HG03103 (cell line): Measurements from ENCODE around the gene ELOA.
A peak's percentile ranks its signal among the peaks of the same experiment; 100 is the strongest.
"Not testable (repeated sequence)": the region's sequence is repeated elsewhere in the genome, so short reads cannot be mapped to it uniquely, and the experiment has no call there.

Source experiments
- ATAC-seq: cut with Tn5 transposase; IDR thresholded peaks from one replicate; pipeline ENCODE4 v1.9.1; 2021; ENCODE audit warnings: low read depth; ENCODE audit not compliant: unreplicated experiment

The ELOA gene

DNA sequence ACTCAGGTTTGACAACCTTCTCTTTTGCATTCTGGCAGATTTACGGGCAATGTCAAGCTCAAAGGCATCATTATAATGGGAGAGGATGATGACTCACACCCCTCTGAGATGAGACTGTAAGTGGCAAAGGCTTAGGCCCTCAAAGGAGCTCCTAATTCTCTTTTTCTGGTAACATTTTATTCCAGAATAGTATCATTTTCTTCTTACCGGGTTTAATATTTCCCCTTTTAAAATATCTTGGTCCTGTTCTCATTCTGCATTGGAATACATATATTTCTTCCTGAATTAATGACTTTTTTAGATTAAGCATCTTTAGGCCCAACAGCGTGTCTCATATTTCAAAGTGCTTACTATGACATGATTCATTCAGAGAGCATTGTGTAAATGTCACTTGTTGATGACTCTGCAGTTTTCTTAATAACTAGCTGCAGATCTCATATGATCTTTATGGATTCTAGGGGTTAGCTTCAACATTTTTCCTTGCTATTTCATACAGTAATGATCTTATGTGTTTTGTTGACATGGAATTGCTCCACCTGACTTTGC is 36.6 kb downstream of the ELOA start:
- ATAC-seq = no peak

DNA sequence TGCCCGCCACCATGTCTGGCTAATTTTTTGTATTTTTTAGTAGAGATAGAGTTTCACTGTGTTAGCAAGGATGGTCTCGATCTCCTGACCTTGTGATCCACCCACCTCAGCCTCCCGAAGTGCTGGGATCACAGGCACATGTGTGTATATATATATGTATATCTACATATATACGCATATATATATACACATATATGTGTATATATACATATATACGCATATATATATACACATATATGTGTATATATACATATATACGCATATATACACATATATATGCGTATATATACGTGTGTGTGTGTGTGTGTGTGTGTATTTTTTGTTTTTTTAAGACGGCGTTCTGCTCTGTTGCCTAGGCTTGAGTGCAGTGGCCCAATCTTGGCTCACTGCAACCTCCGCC is 39.9 kb downstream of the ELOA start:
- ATAC-seq = not testable (repeated sequence)

DNA sequence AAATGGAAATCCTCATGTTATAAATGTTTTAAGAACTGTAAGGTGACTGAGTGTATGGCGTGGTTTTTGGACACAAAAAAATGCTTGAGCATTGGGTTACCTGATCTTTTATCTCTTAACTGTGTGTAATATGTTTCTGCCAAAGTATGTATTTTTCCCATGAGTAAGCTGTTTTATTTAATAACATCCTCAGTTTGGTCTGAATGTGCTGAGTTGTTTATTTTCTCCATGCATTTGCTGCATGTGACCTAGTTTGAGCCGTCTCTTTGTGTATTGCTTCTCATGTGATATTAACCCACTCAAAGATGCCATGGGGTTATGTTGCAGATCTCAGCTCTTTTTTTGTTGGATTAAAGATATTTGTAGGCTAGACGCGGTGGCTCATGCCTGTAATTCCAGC is 41.6 kb downstream of the ELOA start:
- no peak for ATAC-seq

DNA sequence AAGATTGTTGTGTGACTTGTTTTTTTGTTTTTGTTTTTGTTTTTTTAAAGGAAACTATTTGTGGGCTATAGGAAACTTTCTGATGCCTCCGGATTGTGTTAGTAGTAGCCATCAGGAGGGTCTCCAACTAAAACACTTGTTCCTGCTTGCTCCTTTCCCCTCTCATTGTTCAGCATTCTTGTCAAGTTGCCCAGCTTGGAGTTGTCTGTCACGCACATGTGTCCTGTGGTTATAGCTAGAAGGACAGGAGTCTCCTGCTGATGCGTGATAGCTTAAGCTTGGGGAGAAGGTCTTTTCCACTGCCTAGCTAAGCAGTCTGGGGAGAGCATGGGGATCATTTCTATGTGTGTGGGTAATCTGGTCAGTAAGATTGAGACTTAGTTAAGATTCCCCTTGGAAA is 44.4 kb downstream of the ELOA start:
- no peak for ATAC-seq

DNA sequence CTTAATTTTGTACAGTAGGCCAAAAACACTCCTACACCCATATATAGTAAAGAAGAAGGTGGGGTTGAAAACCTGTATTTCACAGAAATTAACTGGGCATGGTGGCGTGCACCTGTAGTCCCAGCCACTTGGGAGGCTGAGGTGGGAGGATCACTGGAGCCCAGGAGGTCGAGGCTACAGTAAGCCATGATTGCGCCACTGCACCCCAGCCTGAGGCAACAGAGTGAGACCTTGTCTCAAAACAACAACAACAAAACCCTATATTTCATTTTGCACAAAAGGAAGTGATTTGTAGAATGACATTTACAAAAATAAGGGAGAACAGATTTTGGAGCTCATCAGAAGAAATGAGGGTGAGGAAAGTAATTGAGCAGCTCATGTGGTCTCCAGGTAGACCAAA is 45.4 kb downstream of the ELOA start:
- ATAC-seq = no peak

DNA sequence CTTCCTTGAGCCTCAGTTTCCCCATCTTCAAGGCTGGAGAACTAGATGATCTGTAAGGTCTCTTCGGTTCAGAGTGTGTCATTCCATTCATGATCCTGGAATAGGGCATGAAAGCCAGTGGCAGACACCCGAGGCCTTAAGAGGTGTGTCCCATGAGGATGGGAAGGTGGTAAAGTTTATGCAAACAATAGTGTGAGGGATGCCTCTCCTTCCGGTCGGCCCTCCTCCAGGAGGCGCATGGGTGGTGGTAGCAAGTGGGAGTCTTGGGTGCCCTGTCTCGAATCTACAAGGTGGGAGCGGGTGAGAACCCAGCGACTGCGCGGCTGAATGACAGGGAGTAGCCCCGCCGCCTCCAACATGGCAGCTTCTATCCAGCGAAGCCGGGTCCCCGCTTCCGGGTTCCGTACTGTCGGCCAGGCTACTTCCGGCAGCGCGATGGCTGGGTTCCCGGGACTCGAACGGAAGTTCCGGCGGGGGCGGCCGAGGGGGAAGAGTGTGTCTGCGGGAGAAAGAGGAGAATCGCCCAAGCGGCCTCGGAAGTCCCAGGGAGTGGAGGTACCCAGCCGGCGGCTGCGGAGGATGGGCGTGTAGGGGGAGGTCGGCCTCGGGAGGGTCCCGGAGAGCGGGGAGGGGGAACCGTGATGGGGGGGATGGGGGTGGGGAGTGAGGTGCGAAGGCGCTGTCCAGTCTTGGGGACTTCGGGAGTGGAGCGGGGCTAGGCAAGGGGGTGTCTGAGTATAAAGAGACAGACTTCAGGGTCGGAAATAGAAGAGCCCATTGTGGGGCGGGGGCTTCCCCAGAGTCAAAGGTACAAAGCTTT is 47.6 kb downstream of the ELOA start, which contains the start of gene LYPLA2:
TSS of gene LYPLA2 (plus strand) at position 450 of the 820 bp plus-strand sequence. CDS start 1,538 bp downstream, outside the sequence.
- ATAC-seq = peak; percentile 80

DNA sequence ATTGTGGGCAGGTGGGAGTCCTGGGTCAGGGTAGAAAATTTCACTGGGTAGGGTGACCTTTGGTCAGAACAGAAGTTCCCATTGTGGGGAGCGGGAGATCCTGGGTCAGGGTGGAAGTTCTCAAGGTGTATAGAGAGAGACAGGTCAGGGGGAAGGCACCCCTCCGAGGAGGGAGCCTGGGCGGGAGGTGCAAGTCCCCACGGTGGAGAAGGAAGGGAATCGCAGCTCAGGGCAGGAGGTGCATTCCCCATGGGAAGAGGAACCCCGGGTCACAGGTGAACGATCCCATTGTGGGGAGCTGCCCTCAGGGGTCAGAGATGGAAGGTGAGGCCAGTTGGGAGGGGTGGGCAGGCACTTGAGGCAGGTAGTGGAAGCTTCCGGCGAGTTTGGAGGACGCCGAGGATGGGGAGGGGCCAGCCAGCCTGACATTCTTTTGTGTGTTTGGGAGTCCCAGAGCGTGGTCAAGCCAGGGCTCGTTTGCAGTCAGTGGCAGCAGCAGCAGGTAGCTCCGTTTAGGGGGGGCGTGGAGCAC is 48.3 kb downstream of the ELOA start:
- no peak for ATAC-seq

DNA sequence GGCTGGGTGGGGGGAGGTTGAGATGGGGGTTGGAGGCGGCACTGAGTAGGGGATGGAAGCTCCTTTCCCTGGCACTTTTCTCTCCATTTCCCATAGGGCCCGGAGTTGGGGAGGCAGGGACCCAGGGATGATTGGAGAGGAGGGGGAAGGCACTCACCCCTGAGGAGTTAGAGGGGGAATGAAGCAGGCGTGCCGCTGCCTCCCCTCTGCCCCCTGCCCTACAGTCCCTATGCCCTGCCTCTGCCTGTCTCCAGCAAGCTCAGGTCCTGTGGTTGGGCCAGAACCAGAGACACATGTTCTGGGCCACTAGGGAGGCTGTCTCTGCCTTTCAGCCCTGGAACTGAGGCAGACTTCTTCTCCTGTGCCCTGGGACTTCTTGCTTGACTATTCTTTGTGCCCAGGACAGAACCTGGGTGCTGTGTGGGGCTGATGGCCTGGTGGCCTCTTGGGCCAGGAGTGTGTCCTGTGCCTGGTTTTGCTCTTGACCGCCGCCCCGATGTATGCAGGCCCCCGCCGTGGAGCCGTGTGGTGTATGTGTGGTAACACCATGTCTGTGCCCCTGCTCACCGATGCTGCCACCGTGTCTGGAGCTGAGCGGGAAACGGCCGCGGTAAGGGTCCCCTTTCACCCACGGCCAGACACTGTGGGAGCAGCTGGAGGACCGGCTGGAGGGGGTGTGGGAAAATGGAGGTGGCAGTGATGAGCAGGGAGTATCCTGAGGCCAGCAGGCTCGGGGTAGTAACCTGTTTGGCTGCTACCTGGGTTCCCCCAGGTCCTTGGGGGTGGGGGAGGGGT is 49.1 kb downstream of the ELOA start:
- no peak for ATAC-seq

DNA sequence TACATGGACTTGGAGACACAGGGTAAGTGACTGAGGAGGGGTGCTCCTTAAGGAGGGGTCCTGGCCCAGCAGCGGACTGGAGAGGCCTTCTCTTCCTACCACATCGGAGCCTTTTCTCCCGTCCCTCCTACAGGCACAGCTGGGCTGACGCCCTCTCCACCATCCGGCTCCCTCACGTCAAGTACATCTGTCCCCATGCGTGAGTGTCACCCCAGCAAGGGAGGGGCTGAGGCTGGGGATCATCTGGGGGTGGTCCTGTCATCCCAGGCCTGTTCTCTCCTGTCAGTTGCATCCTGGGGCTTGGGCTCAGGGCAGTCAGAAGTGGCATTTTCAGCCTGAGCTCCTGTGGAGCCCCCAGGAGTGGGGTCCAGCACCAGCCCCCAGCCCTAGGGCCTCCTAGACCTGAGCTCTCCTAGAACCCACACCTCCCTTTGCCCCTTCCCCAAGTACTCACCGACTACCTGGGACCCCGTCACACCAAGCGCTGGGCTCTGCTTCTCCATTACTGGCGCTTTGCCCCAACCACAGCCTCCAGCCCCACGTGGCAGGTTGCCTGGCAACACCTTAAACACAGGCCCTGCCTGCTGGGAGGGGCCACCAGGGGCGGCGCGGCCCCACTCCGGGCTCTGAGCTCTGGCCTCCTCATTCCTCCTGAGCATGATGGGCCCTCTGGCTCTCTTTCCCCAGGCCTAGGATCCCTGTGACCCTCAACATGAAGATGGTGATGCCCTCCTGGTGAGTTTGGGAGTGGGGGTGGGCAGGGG is 49.9 kb downstream of the ELOA start:
- no peak for ATAC-seq

DNA sequence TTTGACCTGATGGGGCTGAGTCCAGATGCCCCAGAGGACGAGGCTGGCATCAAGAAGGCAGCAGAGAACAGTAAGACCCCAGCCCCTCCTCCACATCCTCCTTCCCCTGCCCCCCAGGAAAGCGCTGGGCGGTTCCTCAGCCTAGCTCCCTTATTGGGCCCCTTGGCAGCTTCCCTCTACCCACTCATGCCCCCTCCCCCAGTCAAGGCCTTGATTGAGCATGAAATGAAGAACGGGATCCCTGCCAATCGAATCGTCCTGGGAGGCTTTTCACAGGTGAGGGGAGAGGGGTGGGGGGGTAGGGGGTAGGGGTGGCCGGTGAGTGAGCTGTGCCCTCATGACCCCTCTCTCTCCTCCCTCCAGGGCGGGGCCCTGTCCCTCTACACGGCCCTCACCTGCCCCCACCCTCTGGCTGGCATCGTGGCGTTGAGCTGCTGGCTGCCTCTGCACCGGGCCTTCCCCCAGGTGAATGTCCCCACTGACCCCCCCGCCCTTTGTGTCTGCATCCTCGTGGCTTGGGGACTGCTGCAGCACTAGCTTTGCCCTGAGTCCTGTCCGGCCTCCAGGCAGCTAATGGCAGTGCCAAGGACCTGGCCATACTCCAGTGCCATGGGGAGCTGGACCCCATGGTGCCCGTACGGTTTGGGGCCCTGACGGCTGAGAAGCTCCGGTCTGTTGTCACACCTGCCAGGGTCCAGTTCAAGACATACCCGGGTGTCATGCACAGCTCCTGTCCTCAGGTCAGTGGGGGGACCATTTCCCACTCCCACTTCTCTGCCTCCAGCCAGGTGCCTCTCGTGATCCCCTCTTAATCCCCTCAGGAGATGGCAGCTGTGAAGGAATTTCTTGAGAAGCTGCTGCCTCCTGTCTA is 50.8 kb downstream of the ELOA start:
- ATAC-seq = no peak

DNA sequence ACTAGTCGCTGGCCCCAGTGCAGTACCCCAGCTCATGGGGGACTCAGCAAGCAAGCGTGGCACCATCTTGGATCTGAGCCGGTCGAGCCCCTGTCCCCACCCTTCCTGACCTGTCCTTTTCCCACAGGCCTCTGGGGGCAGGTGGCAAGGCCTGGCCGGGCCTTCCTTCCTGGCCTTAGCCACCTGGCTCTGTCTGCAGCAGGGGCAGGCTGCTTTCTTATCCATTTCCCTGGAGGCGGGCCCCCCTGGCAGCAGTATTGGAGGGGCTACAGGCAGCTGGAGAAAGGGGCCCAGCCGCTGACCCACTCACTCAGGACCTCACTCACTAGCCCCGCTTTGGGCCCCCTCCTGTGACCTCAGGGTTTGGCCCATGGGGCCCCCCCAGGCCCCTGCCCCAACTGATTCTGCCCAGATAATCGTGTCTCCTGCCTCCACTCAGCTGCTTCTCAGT is 51.5 kb downstream of the ELOA start:
- ATAC-seq = not testable (repeated sequence)

DNA sequence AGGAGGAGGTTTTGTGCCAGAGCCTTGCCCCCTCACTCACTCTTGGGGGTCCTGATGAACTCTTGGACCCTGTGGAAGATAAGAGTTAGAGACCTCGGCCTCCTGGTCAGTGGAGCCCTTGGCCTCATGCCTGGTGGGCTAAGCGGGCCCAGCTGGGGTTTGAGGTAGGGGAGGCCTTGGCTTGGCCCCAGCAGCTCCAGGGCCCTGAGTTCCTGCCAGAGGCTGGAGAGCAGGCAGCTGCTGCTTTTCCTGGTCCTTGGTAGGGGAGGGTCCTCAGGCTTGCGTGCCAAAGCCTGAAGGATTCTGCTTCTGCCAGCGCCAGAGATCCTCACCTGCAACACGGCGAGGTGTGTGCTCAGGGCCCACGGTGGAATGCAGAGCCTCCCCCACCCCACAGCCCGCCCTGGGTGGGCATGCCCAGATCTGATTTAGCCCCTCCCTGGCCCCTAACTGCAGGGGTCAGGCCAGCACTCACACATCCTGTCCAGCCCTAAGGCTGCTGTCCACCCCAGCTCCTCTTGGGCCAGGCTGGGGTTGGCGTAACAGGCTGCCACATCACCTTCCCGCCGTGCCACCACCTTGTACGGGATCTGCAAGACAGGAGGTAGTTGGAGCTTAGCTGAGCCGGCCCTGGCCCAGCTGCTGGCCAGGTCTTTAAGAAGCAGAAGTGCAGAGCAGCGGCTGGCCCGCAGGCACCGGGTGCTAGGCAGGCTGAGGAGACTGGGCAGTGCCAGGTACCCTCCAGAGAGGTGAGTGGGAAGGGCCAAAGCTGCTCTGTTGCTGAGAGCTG is 52.6 kb downstream of the ELOA start:
- no peak for ATAC-seq

DNA sequence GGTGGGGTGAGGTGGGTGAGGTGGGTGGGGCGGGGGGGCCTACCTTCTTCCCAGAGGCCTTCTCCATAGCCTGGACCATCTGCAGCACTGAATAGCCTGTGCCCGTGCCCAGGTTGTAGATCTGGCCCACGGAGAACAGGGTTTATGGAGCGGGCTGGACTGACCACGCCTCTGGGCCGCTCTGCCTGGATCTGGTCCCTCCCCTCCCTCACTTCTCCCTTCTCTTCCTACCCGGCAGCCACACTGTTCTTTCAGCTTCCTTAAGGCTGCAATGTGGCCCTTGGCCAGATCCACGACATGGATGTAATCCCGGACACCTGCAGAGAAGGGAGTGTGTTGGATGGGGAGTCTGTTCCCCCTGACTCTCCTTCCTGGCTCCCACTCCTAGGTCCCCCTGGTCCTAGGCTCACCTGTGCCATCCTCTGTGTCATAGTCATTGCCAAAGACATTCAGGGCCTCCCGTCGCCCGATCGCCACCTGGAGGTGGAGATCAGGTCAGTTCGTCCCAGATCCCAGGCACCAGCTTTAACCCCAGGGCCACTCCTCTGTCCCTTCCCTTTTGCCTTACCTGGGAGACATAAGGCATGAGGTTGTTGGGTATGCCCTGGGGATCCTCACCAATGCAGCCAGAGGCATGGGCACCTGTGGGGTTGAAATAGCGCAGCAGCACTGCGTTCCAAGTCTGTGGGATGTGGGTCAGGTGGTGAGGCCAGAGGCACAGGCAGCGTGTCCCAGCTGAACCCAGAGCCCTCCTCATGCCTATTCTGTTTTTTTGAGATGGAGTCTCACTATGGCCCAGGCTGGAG is 53.4 kb downstream of the ELOA start:
- ATAC-seq = no peak

DNA sequence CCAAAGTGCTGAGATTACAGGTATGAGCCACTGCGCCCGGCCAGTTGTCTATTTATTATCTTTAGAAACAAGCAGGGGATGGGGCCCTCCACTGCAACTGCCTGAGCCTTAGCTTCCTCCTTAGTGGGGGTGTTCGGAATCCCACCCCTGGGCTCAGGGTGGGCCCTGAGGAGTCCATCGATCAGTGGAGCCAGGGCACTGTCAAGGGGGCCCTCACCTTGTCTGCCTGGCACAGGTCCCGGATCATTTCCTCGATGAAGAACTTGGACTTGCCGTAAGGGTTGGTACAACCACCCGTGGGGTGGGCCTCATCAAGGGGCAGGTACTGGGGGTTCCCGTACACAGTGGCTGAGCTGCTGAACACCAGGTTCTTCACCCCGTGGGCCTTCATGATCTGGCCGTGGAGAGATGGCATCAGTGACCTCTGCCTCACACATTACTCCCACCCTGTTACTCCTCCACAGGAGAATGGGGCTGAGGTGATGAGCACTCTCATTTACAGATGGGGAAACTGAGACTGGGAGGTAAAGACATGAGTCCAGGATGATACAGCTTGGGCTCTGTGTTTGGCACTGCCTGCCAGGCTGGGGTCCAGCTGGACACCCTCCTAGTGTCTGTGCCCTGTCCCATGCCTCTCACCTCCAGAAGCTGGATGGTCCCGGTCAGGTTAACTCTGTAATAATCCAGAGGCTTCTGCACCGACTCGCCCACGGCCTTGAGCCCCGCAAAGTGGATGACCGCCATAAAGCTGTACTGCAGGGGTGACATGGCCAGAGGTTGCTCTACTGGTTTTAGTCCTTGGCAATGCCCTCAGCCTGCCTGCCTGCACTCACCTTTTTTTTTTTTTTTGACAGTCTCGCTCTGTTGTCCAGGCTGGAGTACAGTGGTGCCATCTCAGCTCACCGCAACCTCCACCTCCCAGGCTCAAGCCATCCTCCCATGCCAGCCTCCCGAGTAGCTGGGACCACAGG is 54.5 kb downstream of the ELOA start:
- no peak for ATAC-seq

DNA sequence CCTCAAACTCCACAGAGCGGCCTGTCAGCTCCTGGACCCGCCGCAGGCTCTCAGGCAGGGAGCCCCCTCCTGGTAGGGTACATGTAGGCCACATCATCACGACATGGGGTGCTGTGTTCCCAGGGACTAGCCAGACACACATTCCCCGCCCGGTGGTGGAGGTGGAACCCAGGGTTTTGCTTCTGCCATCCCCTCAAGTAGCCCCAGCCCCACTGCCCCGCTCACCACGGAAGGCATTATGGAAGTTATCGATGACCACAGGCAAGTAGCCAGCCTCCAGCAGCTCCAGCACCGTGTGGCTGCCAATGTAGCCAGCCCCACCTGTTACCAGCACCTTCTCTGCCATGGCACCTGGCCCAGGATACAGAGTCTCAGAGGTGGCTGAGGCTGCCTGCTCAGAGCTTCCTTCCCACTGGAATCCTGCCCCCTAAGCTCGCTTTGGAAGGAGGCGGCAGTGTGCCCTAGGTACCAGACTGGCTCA is 55.4 kb downstream of the ELOA start:
- no peak for ATAC-seq

DNA sequence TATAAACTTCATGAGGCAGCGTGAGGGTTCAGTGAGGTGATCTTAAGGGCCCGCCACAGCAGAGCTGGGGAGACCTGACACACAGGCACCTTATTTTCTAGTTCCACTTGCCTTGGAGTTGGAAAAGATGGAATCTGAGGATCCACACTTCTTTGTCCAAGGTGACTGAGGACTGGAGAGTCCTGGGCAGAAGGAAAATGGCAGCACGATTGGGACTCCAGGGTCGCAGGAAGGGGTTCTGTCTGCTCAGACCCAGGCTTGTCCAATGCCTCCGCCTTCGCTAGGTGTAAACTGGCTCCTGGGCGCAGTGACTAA is 55.9 kb downstream of the ELOA start:
- no peak for ATAC-seq
